ENCODE measurements around the gene IGFL3.
A peak's percentile ranks its signal among the peaks of the same experiment; 100 is the strongest.

The IGFL3 gene

GRCh38 chr19:46137915-46138473 is 13.5 kb upstream of the IGFL3 start:
- no peak for TF ChIP-seq MAX (IDR thresholded peaks at IDR 0.05)
- no peak for TF ChIP-seq ZBTB7A (IDR thresholded peaks at IDR 0.05; ENCODE audit: low read depth)
- TF ChIP-seq USF1 (IDR thresholded peaks at IDR 0.05) = no peak
- no peak for TF ChIP-seq REST (IDR thresholded peaks at IDR 0.05; ENCODE audit: low read depth)
- TF ChIP-seq EP300 (IDR thresholded peaks at IDR 0.05; ENCODE audit: borderline replicate concordance) = no peak
- no peak for TF ChIP-seq CREB1 (IDR thresholded peaks at IDR 0.05; ENCODE audit: low read depth)
- TF ChIP-seq CEBPB (IDR thresholded peaks at IDR 0.05) = no peak
- TF ChIP-seq TAF1 (IDR thresholded peaks at IDR 0.05; ENCODE audit: low read depth) = no peak
- no peak for TF ChIP-seq NFIC (IDR thresholded peaks at IDR 0.05)
- TF ChIP-seq EGR1 (IDR thresholded peaks at IDR 0.05) = no peak
- no peak for TF ChIP-seq TCF12 (IDR thresholded peaks at IDR 0.05; ENCODE audit: low read depth)
- TF ChIP-seq FOXM1 (IDR thresholded peaks at IDR 0.05; ENCODE audit: borderline replicate concordance, low read depth) = no peak
- TF ChIP-seq TEAD4 (IDR thresholded peaks at IDR 0.05) = no peak
- no peak for TF ChIP-seq RAD21 (IDR thresholded peaks at IDR 0.05; ENCODE audit: low read depth)

- TF ChIP-seq MAX (IDR thresholded peaks at IDR 0.05) (no peak), ZBTB7A (IDR thresholded peaks at IDR 0.05; ENCODE audit: low read depth) (no peak), CEBPB (IDR thresholded peaks at IDR 0.05) (no peak), TEAD4 (IDR thresholded peaks at IDR 0.05) (no peak), REST (IDR thresholded peaks at IDR 0.05; ENCODE audit: low read depth) (no peak), TCF12 (IDR thresholded peaks at IDR 0.05; ENCODE audit: low read depth) (no peak), USF1 (IDR thresholded peaks at IDR 0.05) (no peak), YY1 (IDR thresholded peaks at IDR 0.05; ENCODE audit: low read depth) (no peak), EP300 (IDR thresholded peaks at IDR 0.05; ENCODE audit: borderline replicate concordance) (no peak), TAF1 (IDR thresholded peaks at IDR 0.05; ENCODE audit: low read depth) (no peak), FOXM1 (IDR thresholded peaks at IDR 0.05; ENCODE audit: borderline replicate concordance, low read depth) (no peak), NFIC (IDR thresholded peaks at IDR 0.05) (no peak), EGR1 (IDR thresholded peaks at IDR 0.05) (no peak), CREB1 (IDR thresholded peaks at IDR 0.05; ENCODE audit: low read depth) (no peak), RAD21 (IDR thresholded peaks at IDR 0.05; ENCODE audit: low read depth) (no peak)
These were observed 10.0 kb upstream of the IGFL3 start for GRCh38 chr19:46134527-46134926.

GRCh38 chr19:46133777-46134241 is 9.3 kb upstream of the IGFL3 start:
- no peak for TF ChIP-seq CREB1 (IDR thresholded peaks at IDR 0.05; ENCODE audit: low read depth)
- no peak for TF ChIP-seq EP300 (IDR thresholded peaks at IDR 0.05; ENCODE audit: borderline replicate concordance)
- 0 out of 2 replicates have a peak, but pooled peaks have one; percentile 17 for TF ChIP-seq MAX (IDR thresholded peaks at IDR 0.05)
- no peak for TF ChIP-seq TAF1 (IDR thresholded peaks at IDR 0.05; ENCODE audit: low read depth)
- TF ChIP-seq RAD21 (IDR thresholded peaks at IDR 0.05; ENCODE audit: low read depth) = no peak

- TF ChIP-seq TEAD4 (IDR thresholded peaks at IDR 0.05) (peak; percentile 87), FOXM1 (IDR thresholded peaks at IDR 0.05; ENCODE audit: borderline replicate concordance, low read depth) (peak; percentile 86), NFIC (IDR thresholded peaks at IDR 0.05) (no peak), YY1 (IDR thresholded peaks at IDR 0.05; ENCODE audit: low read depth) (no peak), EP300 (IDR thresholded peaks at IDR 0.05; ENCODE audit: borderline replicate concordance) (peak; percentile 84), MAX (IDR thresholded peaks at IDR 0.05) (peak; percentile 33; the same call in 1 of the 2 replicates), TCF12 (IDR thresholded peaks at IDR 0.05; ENCODE audit: low read depth) (peak; percentile 63; the same call in 1 of the 2 replicates)
These were observed 8.7 kb upstream of the IGFL3 start for GRCh38 chr19:46133101-46133627.

- TF ChIP-seq YY1 (IDR thresholded peaks at IDR 0.05; ENCODE audit: low read depth) (no peak), RAD21 (IDR thresholded peaks at IDR 0.05; ENCODE audit: low read depth) (no peak), FOXM1 (IDR thresholded peaks at IDR 0.05; ENCODE audit: borderline replicate concordance, low read depth) (no peak), CEBPB (IDR thresholded peaks at IDR 0.05) (no peak), ZBTB7A (IDR thresholded peaks at IDR 0.05; ENCODE audit: low read depth) (no peak), USF1 (IDR thresholded peaks at IDR 0.05) (no peak), TCF12 (IDR thresholded peaks at IDR 0.05; ENCODE audit: low read depth) (no peak)
These were observed 8.1 kb upstream of the IGFL3 start for GRCh38 chr19:46132508-46133100.
